Colonic mucosa (tissue), 4 donors: ENCODE data around the gene FBXL22. TPM values are rescaled to one million over a fixed set of nuclear protein-coding genes. Genes with fewer than 3 reads are reported as not detected.
A peak's percentile ranks its signal among the peaks of the same experiment; 100 is the strongest.
"Not testable (repeated sequence)": the region's sequence is repeated elsewhere in the genome, so short reads cannot be mapped to it uniquely, and the experiment has no call there.

Experiments used
- DNase-seq: peaks from one replicate; pipeline ENCODE4 v3.0.0-alpha.2; 2020
- H3K27ac ChIP-seq: fragments of 200-600 bp; one replicate; pipeline ENCODE4 v1.8.0; 2021
- H3K27me3 ChIP-seq: fragments of 200-600 bp; one replicate; pipeline ENCODE4 v1.8.0; 2021
- H3K36me3 ChIP-seq: fragments of 200-600 bp; one replicate; pipeline ENCODE4 v1.8.0; 2021
- H3K4me1 ChIP-seq: fragments of 200-600 bp; one replicate; pipeline ENCODE4 v1.8.0; 2021; ENCODE audit warnings: mild to moderate bottlenecking
- H3K4me3 ChIP-seq: fragments of 200-600 bp; one replicate; pipeline ENCODE4 v1.8.0; 2021
- H3K9ac ChIP-seq, 2 donors: one replicate each; pipeline ENCODE4 v1.7.0; 2013; ENCODE audit warnings: control low read depth in 2 of 2, low read depth in 2 of 2, low read length in 2 of 2
- H3K9me3 ChIP-seq: fragments of 200-600 bp; one replicate; pipeline ENCODE4 v1.8.0; 2021
- CTCF ChIP-seq: fragments of 200-600 bp; IDR thresholded peaks from one replicate; pipeline ENCODE4 v1.8.0; 2022; ENCODE audit warnings: antibody characterized with exemption, mild to moderate bottlenecking
- intact Hi-C: fragments of 100-400 bp; cut with DNase I; formaldehyde crosslinking; loops from one replicate; pipeline ENCODE4 v1.14.1; 2022
- total RNA-seq, 2 donors: library from RNA; stranded (reverse); fragmentation: NEBNext Ultra II Directional in 1 of 2; extraction: Animal tissue kit (Norgen Biotek cat#: 25700) in 1 of 2; gene quantifications; one replicate each; pipeline ENCODE4 v1.2.1, GENCODE V29; 2021
- donor health status: healthy.
- donor health status: DM: no; HTN: no; CAD: no.
- donor health status: DM: no; HTN: no; CAD: no.

The FBXL22 gene
- total RNA-seq, 2 donors from 2014 or later, result 2.1 to 4.4 TPM

- no peaks in the 10 kb centered on the region for H3K27me3 ChIP-seq
- intact Hi-C loops, result no loop called here
- H3K4me1 ChIP-seq, result peaks cover 16% of the 10 kb centered on the region
- H3K4me3 ChIP-seq, result no peak overlapping the region
- no peaks in the 10 kb centered on the region for H3K36me3 ChIP-seq
- TF ChIP-seq CTCF, result peak; percentile 51
- peak; percentile 83 for DNase-seq
- H3K9me3 ChIP-seq, result no peaks in the 10 kb centered on the region
- peak overlapping the region; percentile 72 for H3K27ac ChIP-seq
- peak overlapping the region in 1 of 2 donors; percentile 72 for H3K9ac ChIP-seq
Observed at GRCh38 chr15:63610209-63610841, 13.1 kb downstream of the FBXL22 start.

DNA sequence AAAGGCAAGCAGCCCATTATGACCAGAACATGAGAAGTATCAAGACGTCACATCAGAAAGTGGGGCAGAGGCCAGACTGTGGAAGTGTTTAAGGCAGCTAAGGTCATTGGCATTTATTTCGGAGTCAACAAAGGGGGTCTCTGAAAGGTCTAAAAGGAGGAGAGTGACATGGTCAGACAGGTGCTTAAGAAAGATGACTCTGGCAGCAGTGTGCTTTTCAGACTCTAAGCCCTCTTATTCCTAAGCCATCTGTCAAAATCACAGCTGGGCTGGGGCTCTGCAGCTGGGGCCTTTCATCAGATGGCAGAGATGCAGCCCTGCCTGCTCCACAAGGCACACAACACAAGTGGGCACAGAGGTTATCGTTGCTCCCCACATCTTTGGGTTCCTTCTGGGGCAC, 14.0 kb downstream of the FBXL22 start:
- intact Hi-C loops, result no loop called here
- H3K9ac ChIP-seq, result peak overlapping the region in 1 of 2 donors; percentile 72
- H3K27ac ChIP-seq, result no peak overlapping the region
- no peaks in the 10 kb centered on the region for H3K27me3 ChIP-seq
- no peaks in the 10 kb centered on the region for H3K36me3 ChIP-seq
- H3K4me3 ChIP-seq, result no peak overlapping the region
- H3K9me3 ChIP-seq, result no peaks in the 10 kb centered on the region
- H3K4me1 ChIP-seq, result peaks cover 16% of the 10 kb centered on the region
- TF ChIP-seq CTCF, result no peak
- no peak for DNase-seq

- Histone ChIP-seq H3K4me3 (no peak overlapping the region), H3K27me3 (no peaks in the 10 kb centered on the region), H3K36me3 (no peaks in the 10 kb centered on the region), H3K9me3 (no peaks in the 10 kb centered on the region), H3K4me1 (peaks cover 16% of the 10 kb centered on the region), H3K9ac (no peak overlapping the region), H3K27ac (no peak overlapping the region)
- no peak for TF ChIP-seq CTCF
- DNase-seq, result no peak
- intact Hi-C loops, result no loop called here
Observed at GRCh38 chr15:63612300-63612699, 15.1 kb downstream of the FBXL22 start.

GRCh38 chr15:63615935-63616334, 18.7 kb downstream of the FBXL22 start:
- no peaks in the 10 kb centered on the region for H3K9me3 ChIP-seq
- TF ChIP-seq CTCF, result no peak
- no peak overlapping the region for H3K27ac ChIP-seq
- intact Hi-C loops, result no loop called here
- DNase-seq, result no peak
- H3K36me3 ChIP-seq, result no peaks in the 10 kb centered on the region
- H3K27me3 ChIP-seq, result no peaks in the 10 kb centered on the region
- H3K4me1 ChIP-seq, result peaks cover 5% of the 10 kb centered on the region
- H3K4me3 ChIP-seq, result no peak overlapping the region
- no peak overlapping the region for H3K9ac ChIP-seq

GRCh38 chr15:63617147-63617546, 20.0 kb downstream of the FBXL22 start:
- intact Hi-C loops, H3K9me3 ChIP-seq, H3K4me1 ChIP-seq, DNase-seq, H3K9ac ChIP-seq, H3K27me3 ChIP-seq, H3K4me3 ChIP-seq, H3K27ac ChIP-seq, H3K36me3 ChIP-seq: not testable (repeated sequence)

DNA sequence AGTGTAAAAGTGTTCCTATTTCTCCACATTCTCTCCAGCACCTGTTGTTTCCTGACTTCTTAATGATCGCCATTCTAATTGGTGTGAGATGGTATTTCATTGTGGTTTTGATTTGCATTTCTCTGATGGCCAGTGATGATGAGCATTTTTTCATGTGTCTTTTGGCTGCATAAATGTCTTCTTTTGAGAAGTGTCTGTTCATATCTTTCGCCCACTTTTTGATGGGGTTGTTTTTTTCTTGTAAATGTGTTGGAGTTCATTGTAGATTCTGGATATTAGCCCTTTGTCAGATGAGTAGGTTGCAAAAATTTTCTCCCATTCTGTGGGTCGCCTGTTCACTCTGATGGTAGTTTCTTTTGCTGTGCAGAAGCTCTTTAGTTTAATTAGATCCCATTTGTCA, 20.4 kb downstream of the FBXL22 start:
- H3K36me3 ChIP-seq, H3K27me3 ChIP-seq, H3K9ac ChIP-seq, H3K4me3 ChIP-seq, intact Hi-C loops, H3K27ac ChIP-seq, H3K9me3 ChIP-seq, DNase-seq, H3K4me1 ChIP-seq: not testable (repeated sequence)

DNA sequence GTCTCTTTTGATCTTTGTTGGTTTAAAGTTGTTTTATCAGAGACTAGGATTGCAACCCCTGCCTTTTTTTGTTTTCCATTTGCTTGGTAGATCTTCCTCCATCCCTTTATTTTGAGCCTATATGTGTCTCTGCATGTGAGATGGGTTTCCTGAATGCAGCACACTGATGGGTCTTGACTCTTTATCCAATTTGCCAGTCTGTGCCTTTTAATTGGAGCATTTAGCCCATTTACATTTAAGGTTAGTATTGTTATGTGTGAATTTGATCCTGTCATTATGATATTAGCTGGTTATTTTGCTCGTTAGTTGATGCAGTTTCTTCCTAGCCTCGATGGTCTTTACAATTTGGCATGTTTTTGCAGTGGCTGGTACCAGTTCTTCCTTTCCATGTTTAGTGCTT, 23.6 kb downstream of the FBXL22 start:
- H3K4me1 ChIP-seq, H3K9me3 ChIP-seq, DNase-seq, H3K27ac ChIP-seq, intact Hi-C loops, H3K4me3 ChIP-seq, H3K36me3 ChIP-seq, H3K9ac ChIP-seq, H3K27me3 ChIP-seq: not testable (repeated sequence)
